HG02642 (cell line): ENCODE results near the gene GPR39.

Experiments used
- ATAC-seq: cut with Tn5 transposase; IDR thresholded peaks from one replicate; pipeline ENCODE4 v1.9.1; 2021; ENCODE audit warnings: mild to moderate bottlenecking; ENCODE audit not compliant: unreplicated experiment, poor library complexity

The GPR39 gene

GRCh38 chr2:132550946-132551345 lies 134.3 kb downstream of the GPR39 start:
- no peak for ATAC-seq

GRCh38 chr2:132557694-132558093 lies 141.1 kb downstream of the GPR39 start:
- ATAC-seq, result no peak

- no peak for ATAC-seq
Observed at GRCh38 chr2:132559326-132559725, 142.7 kb downstream of the GPR39 start.

GRCh38 chr2:132559921-132560320 lies 143.3 kb downstream of the GPR39 start:
- no peak for ATAC-seq

GRCh38 chr2:132560562-132560961 lies 144.0 kb downstream of the GPR39 start:
- ATAC-seq, result no peak

GRCh38 chr2:132562245-132562644 lies 145.6 kb downstream of the GPR39 start:
- no peak for ATAC-seq

- no peak for ATAC-seq
Observed at GRCh38 chr2:132564065-132564464, 147.5 kb downstream of the GPR39 start.

GRCh38 chr2:132566379-132566778 lies 149.8 kb downstream of the GPR39 start:
- ATAC-seq, result no peak

GRCh38 chr2:132567682-132568081 lies 151.1 kb downstream of the GPR39 start:
- no peak for ATAC-seq

- no peak for ATAC-seq
Observed at GRCh38 chr2:132568656-132569055, 152.1 kb downstream of the GPR39 start.

- no peak for ATAC-seq
Observed at GRCh38 chr2:132573444-132574007, 156.9 kb downstream of the GPR39 start.

GRCh38 chr2:132577686-132578085 lies 161.1 kb downstream of the GPR39 start:
- no peak for ATAC-seq

- ATAC-seq, result no peak
Observed at GRCh38 chr2:132581591-132581990, 165.0 kb downstream of the GPR39 start.

GRCh38 chr2:132581991-132582738 lies 165.6 kb downstream of the GPR39 start:
- no peak for ATAC-seq

- ATAC-seq, result no peak
Observed at GRCh38 chr2:132583666-132584360, 167.2 kb downstream of the GPR39 start.

- ATAC-seq, result no peak
Observed at GRCh38 chr2:132584976-132585817, 168.6 kb downstream of the GPR39 start.

- ATAC-seq, result no peak
Observed at GRCh38 chr2:132586101-132586511, 169.5 kb downstream of the GPR39 start.

GRCh38 chr2:132586835-132587234 lies 170.2 kb downstream of the GPR39 start:
- no peak for ATAC-seq

GRCh38 chr2:132588576-132588975 lies 172.0 kb downstream of the GPR39 start:
- ATAC-seq, result no peak

GRCh38 chr2:132589111-132589830 lies 172.7 kb downstream of the GPR39 start:
- no peak for ATAC-seq
